ENCODE data around the gene FOLH1. TPM values are rescaled to one million over a fixed set of nuclear protein-coding genes. Genes with fewer than 3 reads are reported as not detected.
"Not testable (repeated sequence)": the region's sequence is repeated elsewhere in the genome, so short reads cannot be mapped to it uniquely, and the experiment has no call there.

Gene FOLH1
- 1.6 TPM for total RNA-seq

DNA sequence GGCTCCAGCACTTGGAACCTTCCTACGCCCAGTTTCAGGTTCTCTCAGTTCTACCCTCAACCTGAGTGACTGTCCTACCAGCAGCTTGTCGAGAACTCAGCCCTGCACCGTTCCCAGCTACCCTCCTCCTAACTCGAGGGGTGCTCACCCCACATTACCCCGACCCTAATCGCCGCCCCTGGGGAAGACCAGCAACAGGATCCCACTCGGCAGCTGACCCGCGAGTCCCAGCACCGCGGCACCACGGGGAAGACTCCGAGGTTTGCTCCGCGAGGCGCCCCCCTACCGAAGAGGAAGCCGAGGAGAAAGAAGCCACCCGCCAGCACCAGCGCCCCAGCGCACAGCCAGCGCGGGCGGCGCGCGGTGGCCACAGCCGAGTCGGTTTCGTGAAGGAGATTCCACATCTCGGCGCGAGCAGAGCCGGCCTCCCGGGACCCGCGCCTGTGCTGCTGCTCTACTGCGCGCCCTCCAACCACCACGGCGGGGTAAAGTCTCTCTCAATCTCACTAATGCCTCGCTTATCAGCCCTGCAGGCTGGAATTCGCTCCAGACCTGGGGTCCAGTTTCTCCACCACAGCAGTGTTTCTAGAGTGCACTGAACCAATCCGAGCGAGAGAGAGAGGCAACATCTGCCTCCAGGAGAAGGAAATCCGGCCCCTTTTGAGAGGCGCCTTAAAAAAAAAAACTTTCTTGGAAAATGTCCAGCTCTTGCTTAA, at the start of gene FOLH1:
FOLH1 (minus strand) TSS at position 597 of the 716 bp plus-strand sequence; CDS start at position 404, 193 bp downstream.
- no peaks in the 10 kb centered on the region for H3K36me3 ChIP-seq (ENCODE audit: control insufficient read depth in 3 of 3, insufficient read depth in 3 of 3, low read length in 3 of 3)
- H3K27me3 ChIP-seq (ENCODE audit: control insufficient read depth in 3 of 3, insufficient read depth in 3 of 3, low read length in 3 of 3), result no peaks in the 10 kb centered on the region
- H3K9ac ChIP-seq (ENCODE audit: low read depth in 1 of 3, low read length in 3 of 3), result no peak within 1 kb of the TSS
- H3K4me3 ChIP-seq (ENCODE audit: low read length in 3 of 3), result peak within 1 kb of the TSS; percentile 43 to 49 (median 48)
- no peaks in the 10 kb centered on the region for H3K9me3 ChIP-seq (ENCODE audit: control insufficient read depth in 3 of 3, low read length in 3 of 3)
- no peak within 1 kb of the TSS for H3K27ac ChIP-seq (ENCODE audit: low read depth, low read length)
- H3K4me1 ChIP-seq (ENCODE audit: control insufficient read depth in 3 of 3, insufficient read depth in 3 of 3, low read length in 3 of 3), result peaks cover 0 to 2% (median 0%) of the 10 kb centered on the region in 3 donors

DNA sequence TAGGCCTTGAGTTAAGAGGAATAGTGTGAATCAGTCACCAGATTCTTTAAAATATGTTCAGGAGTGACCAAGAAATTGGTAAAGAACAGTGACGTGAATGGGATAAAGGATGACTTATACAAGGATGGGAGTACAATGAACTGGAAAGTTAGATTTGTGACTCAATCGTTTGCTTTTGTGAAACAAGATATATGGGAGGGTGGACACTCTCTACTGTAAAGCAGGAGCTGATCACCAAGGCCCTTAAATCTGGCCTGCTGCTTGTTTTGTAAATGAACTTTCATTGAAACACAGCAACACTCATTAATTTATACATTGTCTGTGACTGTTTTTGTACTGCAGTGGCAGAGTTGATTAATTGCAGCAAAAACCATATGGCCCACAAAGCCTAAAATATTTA, 46.7 kb upstream of the FOLH1 start:
- not testable (repeated sequence) for H3K4me1 ChIP-seq (ENCODE audit: control insufficient read depth in 3 of 3, insufficient read depth in 3 of 3, low read length in 3 of 3); H3K27ac ChIP-seq (ENCODE audit: low read depth, low read length); H3K27me3 ChIP-seq (ENCODE audit: control insufficient read depth in 3 of 3, insufficient read depth in 3 of 3, low read length in 3 of 3); H3K9me3 ChIP-seq (ENCODE audit: control insufficient read depth in 3 of 3, low read length in 3 of 3); H3K36me3 ChIP-seq (ENCODE audit: control insufficient read depth in 3 of 3, insufficient read depth in 3 of 3, low read length in 3 of 3); H3K9ac ChIP-seq (ENCODE audit: low read depth in 1 of 3, low read length in 3 of 3); H3K4me3 ChIP-seq (ENCODE audit: low read length in 3 of 3)

DNA sequence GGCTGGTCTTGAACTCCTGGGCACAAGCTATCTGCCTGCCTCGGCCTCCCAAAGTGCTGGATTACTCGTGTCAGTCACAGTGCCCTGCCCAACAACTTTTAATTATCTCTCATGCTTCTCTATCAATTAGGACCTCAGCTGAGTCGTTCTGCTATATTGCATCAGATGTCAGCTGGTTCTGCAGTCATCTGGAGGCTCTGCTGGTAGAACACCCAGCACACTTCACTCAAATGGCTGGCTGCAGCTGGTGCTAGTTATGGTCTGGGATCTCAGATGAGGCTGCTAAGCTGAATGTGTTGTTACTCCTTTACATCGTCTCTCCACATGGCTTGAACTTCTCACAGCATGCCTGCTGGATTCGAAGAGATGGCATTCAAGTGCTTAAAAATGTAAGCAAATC, 42.8 kb upstream of the FOLH1 start:
- H3K36me3 ChIP-seq (ENCODE audit: control insufficient read depth in 3 of 3, insufficient read depth in 3 of 3, low read length in 3 of 3); H3K4me3 ChIP-seq (ENCODE audit: low read length in 3 of 3); H3K27ac ChIP-seq (ENCODE audit: low read depth, low read length); H3K9ac ChIP-seq (ENCODE audit: low read depth in 1 of 3, low read length in 3 of 3); H3K9me3 ChIP-seq (ENCODE audit: control insufficient read depth in 3 of 3, low read length in 3 of 3); H3K4me1 ChIP-seq (ENCODE audit: control insufficient read depth in 3 of 3, insufficient read depth in 3 of 3, low read length in 3 of 3); H3K27me3 ChIP-seq (ENCODE audit: control insufficient read depth in 3 of 3, insufficient read depth in 3 of 3, low read length in 3 of 3): not testable (repeated sequence)

DNA sequence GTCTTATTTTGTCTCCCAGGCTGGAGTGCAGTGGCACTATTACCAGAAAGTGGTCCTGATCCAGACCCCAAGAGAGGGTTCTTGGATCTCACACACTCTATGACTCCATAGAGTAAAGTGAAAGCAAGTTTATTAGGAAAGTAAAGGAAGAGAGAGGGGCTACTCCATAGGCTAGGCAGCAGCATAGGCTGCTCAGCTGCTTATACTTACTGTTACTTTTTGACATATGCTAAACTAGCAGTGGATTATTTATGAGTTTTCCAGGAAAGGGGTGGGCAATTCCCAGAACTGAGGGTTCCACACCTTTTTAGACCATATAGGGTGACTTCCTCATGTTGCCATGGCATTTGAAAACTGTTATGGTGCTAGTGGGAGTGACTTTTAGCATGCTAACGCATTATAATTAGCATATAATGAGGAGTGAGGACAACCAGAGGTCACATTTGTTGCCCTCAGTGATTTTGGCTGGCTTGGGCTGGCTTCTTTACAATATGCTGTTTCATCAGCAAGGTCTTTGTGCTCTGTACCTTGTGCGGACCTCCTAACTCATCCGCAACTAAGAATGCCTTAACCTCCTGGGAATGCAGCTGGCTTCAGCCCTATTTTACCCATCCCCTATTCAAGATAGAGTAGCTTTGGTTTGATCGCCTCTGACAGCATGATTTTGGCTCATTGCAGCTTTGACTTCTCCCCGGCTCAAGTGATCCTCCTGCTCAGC, 42.2 kb upstream of the FOLH1 start:
- H3K9ac ChIP-seq (ENCODE audit: low read depth in 1 of 3, low read length in 3 of 3); H3K27me3 ChIP-seq (ENCODE audit: control insufficient read depth in 3 of 3, insufficient read depth in 3 of 3, low read length in 3 of 3); H3K27ac ChIP-seq (ENCODE audit: low read depth, low read length); H3K4me3 ChIP-seq (ENCODE audit: low read length in 3 of 3); H3K4me1 ChIP-seq (ENCODE audit: control insufficient read depth in 3 of 3, insufficient read depth in 3 of 3, low read length in 3 of 3); H3K9me3 ChIP-seq (ENCODE audit: control insufficient read depth in 3 of 3, low read length in 3 of 3); H3K36me3 ChIP-seq (ENCODE audit: control insufficient read depth in 3 of 3, insufficient read depth in 3 of 3, low read length in 3 of 3): not testable (repeated sequence)

DNA sequence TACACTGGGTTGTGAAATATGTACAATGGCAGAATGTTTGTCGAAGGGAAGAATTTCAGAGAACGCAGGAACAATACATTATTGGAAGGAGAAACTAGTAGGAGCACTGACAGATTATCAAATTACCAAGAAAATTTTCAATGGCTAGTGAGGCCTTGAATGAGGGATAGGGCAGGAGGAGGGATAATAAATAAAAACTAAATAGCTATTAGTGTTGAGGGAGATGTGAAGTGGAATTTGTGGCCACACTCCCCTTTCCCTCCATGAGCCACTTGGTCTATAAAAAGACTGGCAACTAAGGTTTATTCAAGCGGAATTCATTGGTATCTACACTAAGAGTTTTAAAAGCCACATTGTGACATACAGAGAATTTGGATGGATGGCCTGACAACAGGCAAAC, 41.0 kb upstream of the FOLH1 start:
- H3K36me3 ChIP-seq (ENCODE audit: control insufficient read depth in 3 of 3, insufficient read depth in 3 of 3, low read length in 3 of 3); H3K27me3 ChIP-seq (ENCODE audit: control insufficient read depth in 3 of 3, insufficient read depth in 3 of 3, low read length in 3 of 3); H3K9me3 ChIP-seq (ENCODE audit: control insufficient read depth in 3 of 3, low read length in 3 of 3); H3K27ac ChIP-seq (ENCODE audit: low read depth, low read length); H3K4me1 ChIP-seq (ENCODE audit: control insufficient read depth in 3 of 3, insufficient read depth in 3 of 3, low read length in 3 of 3); H3K9ac ChIP-seq (ENCODE audit: low read depth in 1 of 3, low read length in 3 of 3); H3K4me3 ChIP-seq (ENCODE audit: low read length in 3 of 3): not testable (repeated sequence)

DNA sequence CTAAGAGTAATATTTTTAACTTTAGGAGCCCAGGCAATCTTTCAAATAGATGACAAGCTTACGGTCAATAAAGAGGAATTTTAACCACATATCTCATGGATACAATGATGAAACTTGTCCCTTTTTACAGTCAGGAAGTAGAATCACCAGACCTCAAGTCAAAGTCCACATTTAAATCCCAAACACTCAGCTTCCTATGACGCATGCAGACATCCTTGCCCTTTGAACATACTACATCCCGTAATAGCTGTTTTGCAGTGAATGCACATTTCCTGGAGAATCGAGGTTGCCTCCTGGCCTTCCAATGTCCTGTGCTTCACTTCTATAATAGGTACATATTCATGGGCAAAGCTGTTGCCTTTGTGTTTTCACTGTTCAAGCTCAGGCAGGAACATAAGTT, 25.3 kb upstream of the FOLH1 start:
- not testable (repeated sequence) for H3K9ac ChIP-seq (ENCODE audit: low read depth in 1 of 3, low read length in 3 of 3); H3K9me3 ChIP-seq (ENCODE audit: control insufficient read depth in 3 of 3, low read length in 3 of 3); H3K4me1 ChIP-seq (ENCODE audit: control insufficient read depth in 3 of 3, insufficient read depth in 3 of 3, low read length in 3 of 3); H3K27me3 ChIP-seq (ENCODE audit: control insufficient read depth in 3 of 3, insufficient read depth in 3 of 3, low read length in 3 of 3); H3K27ac ChIP-seq (ENCODE audit: low read depth, low read length); H3K36me3 ChIP-seq (ENCODE audit: control insufficient read depth in 3 of 3, insufficient read depth in 3 of 3, low read length in 3 of 3); H3K4me3 ChIP-seq (ENCODE audit: low read length in 3 of 3)

DNA sequence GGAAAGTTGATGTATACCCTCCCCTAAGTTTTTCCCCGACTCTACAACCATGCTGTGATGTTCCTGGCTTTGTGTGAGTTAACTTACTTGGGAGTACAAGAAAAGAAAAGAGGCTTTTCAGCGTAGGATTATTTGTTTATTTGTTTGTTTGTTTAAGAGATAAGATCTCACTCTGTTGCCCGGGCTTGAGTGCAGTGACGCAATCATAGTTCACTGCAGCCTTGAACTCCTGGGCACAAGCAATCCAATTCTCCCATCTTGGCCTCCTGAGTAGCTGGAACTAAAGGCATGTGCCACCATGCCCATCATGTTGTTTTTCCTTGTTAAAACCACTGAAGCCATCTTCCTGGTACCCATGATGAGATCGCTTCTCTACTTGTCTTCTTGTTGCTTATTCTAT, 24.6 kb upstream of the FOLH1 start:
- not testable (repeated sequence) for H3K27ac ChIP-seq (ENCODE audit: low read depth, low read length); H3K9ac ChIP-seq (ENCODE audit: low read depth in 1 of 3, low read length in 3 of 3); H3K4me3 ChIP-seq (ENCODE audit: low read length in 3 of 3); H3K4me1 ChIP-seq (ENCODE audit: control insufficient read depth in 3 of 3, insufficient read depth in 3 of 3, low read length in 3 of 3); H3K27me3 ChIP-seq (ENCODE audit: control insufficient read depth in 3 of 3, insufficient read depth in 3 of 3, low read length in 3 of 3); H3K9me3 ChIP-seq (ENCODE audit: control insufficient read depth in 3 of 3, low read length in 3 of 3); H3K36me3 ChIP-seq (ENCODE audit: control insufficient read depth in 3 of 3, insufficient read depth in 3 of 3, low read length in 3 of 3)

DNA sequence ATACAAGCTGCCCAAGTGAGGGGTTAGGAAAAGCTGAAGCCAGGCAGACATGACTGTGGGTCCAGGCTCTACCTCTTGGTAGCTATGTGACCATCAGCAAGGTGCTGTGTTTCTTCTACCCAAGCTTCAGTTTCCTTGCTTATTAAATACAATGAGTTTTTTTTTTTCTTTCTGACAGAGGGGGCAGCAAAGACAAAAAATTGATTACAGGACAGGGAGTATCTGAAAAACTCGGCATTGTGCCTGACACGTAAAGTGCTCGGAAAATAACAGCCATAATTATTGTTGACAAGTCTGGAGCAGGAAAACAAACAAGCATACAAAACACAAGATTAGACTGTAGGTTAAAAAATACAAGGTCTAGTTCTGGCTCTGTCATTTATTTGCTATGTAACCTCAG, 23.3 kb upstream of the FOLH1 start:
- H3K36me3 ChIP-seq (ENCODE audit: control insufficient read depth in 3 of 3, insufficient read depth in 3 of 3, low read length in 3 of 3); H3K27me3 ChIP-seq (ENCODE audit: control insufficient read depth in 3 of 3, insufficient read depth in 3 of 3, low read length in 3 of 3); H3K4me3 ChIP-seq (ENCODE audit: low read length in 3 of 3); H3K9ac ChIP-seq (ENCODE audit: low read depth in 1 of 3, low read length in 3 of 3); H3K27ac ChIP-seq (ENCODE audit: low read depth, low read length); H3K4me1 ChIP-seq (ENCODE audit: control insufficient read depth in 3 of 3, insufficient read depth in 3 of 3, low read length in 3 of 3); H3K9me3 ChIP-seq (ENCODE audit: control insufficient read depth in 3 of 3, low read length in 3 of 3): not testable (repeated sequence)

DNA sequence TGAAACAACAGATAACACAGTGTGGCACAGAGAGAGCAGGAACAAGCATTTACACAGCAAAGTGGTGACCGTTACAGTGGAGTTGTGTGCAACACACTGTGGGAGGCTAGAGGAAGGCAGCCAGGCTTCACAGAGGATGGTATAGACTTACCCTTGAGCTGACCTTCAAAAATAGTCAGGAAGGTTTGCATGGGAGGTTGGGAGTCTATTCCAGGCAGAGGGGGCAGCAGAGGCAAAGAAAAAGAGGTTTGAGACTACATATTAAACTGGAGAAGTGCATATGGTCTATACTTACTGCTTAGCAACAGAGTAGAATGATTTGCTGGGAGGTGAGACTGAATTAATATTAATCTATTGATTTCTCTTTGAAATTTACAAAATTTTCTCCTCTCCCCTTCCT, 22.1 kb upstream of the FOLH1 start:
- H3K27me3 ChIP-seq (ENCODE audit: control insufficient read depth in 3 of 3, insufficient read depth in 3 of 3, low read length in 3 of 3); H3K4me1 ChIP-seq (ENCODE audit: control insufficient read depth in 3 of 3, insufficient read depth in 3 of 3, low read length in 3 of 3); H3K9ac ChIP-seq (ENCODE audit: low read depth in 1 of 3, low read length in 3 of 3); H3K9me3 ChIP-seq (ENCODE audit: control insufficient read depth in 3 of 3, low read length in 3 of 3); H3K36me3 ChIP-seq (ENCODE audit: control insufficient read depth in 3 of 3, insufficient read depth in 3 of 3, low read length in 3 of 3); H3K4me3 ChIP-seq (ENCODE audit: low read length in 3 of 3); H3K27ac ChIP-seq (ENCODE audit: low read depth, low read length): not testable (repeated sequence)

DNA sequence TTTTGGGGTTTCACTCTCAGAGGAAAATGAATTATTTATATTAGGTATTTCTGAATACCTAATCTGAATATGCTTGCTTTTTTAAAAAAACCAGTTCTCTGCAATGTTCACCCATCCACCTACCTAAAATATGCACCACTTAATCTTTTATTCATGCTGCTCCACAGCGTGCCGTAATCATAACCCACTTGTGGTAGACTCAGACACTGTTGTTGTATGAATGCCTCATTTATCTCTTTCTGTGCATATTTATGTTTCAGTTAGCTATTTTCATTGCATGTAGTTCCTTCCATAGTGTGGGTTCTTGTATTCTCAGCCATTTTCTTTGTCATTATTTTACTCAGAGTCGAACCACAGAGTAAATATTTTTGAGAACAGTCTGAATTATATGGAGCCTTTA, 21.6 kb upstream of the FOLH1 start:
- not testable (repeated sequence) for H3K9me3 ChIP-seq (ENCODE audit: control insufficient read depth in 3 of 3, low read length in 3 of 3); H3K9ac ChIP-seq (ENCODE audit: low read depth in 1 of 3, low read length in 3 of 3); H3K27me3 ChIP-seq (ENCODE audit: control insufficient read depth in 3 of 3, insufficient read depth in 3 of 3, low read length in 3 of 3); H3K27ac ChIP-seq (ENCODE audit: low read depth, low read length); H3K4me1 ChIP-seq (ENCODE audit: control insufficient read depth in 3 of 3, insufficient read depth in 3 of 3, low read length in 3 of 3); H3K36me3 ChIP-seq (ENCODE audit: control insufficient read depth in 3 of 3, insufficient read depth in 3 of 3, low read length in 3 of 3); H3K4me3 ChIP-seq (ENCODE audit: low read length in 3 of 3)

All from skeletal muscle tissue (tissue), 4 donors.